A549 (cell line): ENCODE measurements around the gene NAA40.

Experiments used
- GATA3 ChIP-seq: IDR thresholded peaks from 2 replicates; pipeline ENCODE4 v1.6.1; 2012; ENCODE audit warnings: borderline replicate concordance
- POLR2A ChIP-seq: IDR thresholded peaks from 2 replicates; pipeline ENCODE4 v1.6.1; 2012; ENCODE audit warnings: mild to moderate bottlenecking, low read length
- RAD21 ChIP-seq, 2 experiments: fragments of >200 bp in 1 of 2; sonication (Bioruptor Twin) in 1 of 2; formaldehyde crosslinking in 1 of 2; IDR thresholded peaks in 1 of 2; conservative IDR thresholded peaks in 1 of 2; 2 replicates in 1 of 2; 3 replicates in 1 of 2; pipeline ENCODE4 v1.6.1; 2012 to 2018; ENCODE audit warnings: inconsistent platforms in 1 of 2
- RCOR1 ChIP-seq: fragments of 150-350 bp; IDR thresholded peaks from 2 replicates; pipeline ENCODE4 v1.6.1; 2014; ENCODE audit warnings: antibody characterized with exemption, low read length, low read depth
- RFX5 ChIP-seq: fragments of 450-650 bp; IDR thresholded peaks from 2 replicates; pipeline ENCODE4 v1.7.1; 2014; ENCODE audit warnings: antibody characterized with exemption, mild to moderate bottlenecking, moderate library complexity
- USF2 ChIP-seq: fragments of 450-650 bp; IDR thresholded peaks from 2 replicates; pipeline ENCODE4 v1.6.1; 2014; ENCODE audit warnings: antibody characterized with exemption

- TF ChIP-seq POLR2A (no peak), RAD21 (conservative IDR thresholded peaks at IDR 0.05 in 1 of 2, IDR thresholded peaks at IDR 0.05 in 1 of 2) (no peak), USF2 (no peak), RFX5 (no peak), RCOR1 (no peak), GATA3 (no peak)
Measured at GRCh38 chr11:64004590-64004984, 65.8 kb downstream of the NAA40 start.
